HCT116 (cell line): ENCODE measurements around the gene BMERB1. TPM values are rescaled to one million over a fixed set of nuclear protein-coding genes. Genes with fewer than 3 reads are reported as not detected.

ENCODE experiments used
- ATAC-seq: fragments of 200-7000 bp; cut with Tn5 transposase; 2 replicates; pipeline ENCODE4 v1.9.1; 2020; ENCODE audit warnings: mild to moderate bottlenecking, moderate library complexity
- BruUV-seq: library from RNA; stranded (reverse); fragments of 400-500 nt; replicated peaks from 2 replicates; lab custom pipeline; 2021; lab: Mats Ljungman, UMichigan
- CTCF ChIA-PET: fragments of 300-600 bp; sonication (Branson Sonifier 250); formaldehyde crosslinking; loops from one replicate; lab custom pipeline; 2021; ENCODE audit warnings: antibody characterized with exemption; lab: Charles Lee
- POLR2A ChIA-PET: fragments of 300-600, 350-600 bp; sonication (Branson Sonifier 250); formaldehyde crosslinking; loops from one replicate; lab custom pipeline; 2021; ENCODE audit warnings: antibody characterized with exemption; lab: Charles Lee
- RAD21 ChIA-PET, 2 experiments: fragments of 300-600 bp; sonication (Branson Sonifier 250); formaldehyde crosslinking; loops; one replicate each; lab custom pipeline; 2023; ENCODE audit warnings: low total read pairs in 2 of 2; ENCODE audit not compliant: uncharacterized antibody in 2 of 2, unreplicated experiment in 2 of 2, low non-redundant PET in 1 of 2; lab: Charles Lee
- DNase-seq: peaks from one replicate; pipeline ENCODE4 v3.0.0-alpha.2; 2010; ENCODE audit warnings: low read depth, low spot score
- H2AFZ ChIP-seq: fragments of 200-600 bp; shearing (Covaris generic), sonication (generic); 2 replicates; pipeline ENCODE4 v1.6.1; 2017; ENCODE audit warnings: low read depth, mixed run types, mixed read lengths, antibody characterized with exemption, low read length; ENCODE audit not compliant: poor library complexity, severe bottlenecking
- H3K27ac ChIP-seq: 2 replicates; pipeline ENCODE4 v1.5.1; 2012; ENCODE audit warnings: low read depth, low read length
- H3K27me3 ChIP-seq: fragments of 200-600 bp; sonication (generic); 2 replicates; pipeline ENCODE4 v1.6.1; 2016; ENCODE audit warnings: mixed run types, low read length, mixed read lengths; ENCODE audit not compliant: insufficient read depth
- H3K36me3 ChIP-seq, 2 experiments: fragments of 200-500 bp in 1 of 2; fragments of 200-600 bp in 1 of 2; sonication (Bioruptor generic) in 1 of 2; sonication (generic) in 1 of 2; 2 replicates each; pipeline versions ENCODE4 v1.5.1 to v1.6.1; 2014 to 2016; ENCODE audit warnings: low read length in 2 of 2, inconsistent platforms in 1 of 2, mixed read lengths in 1 of 2, mixed run types in 1 of 2; ENCODE audit not compliant: insufficient read depth in 2 of 2, control insufficient read depth in 1 of 2
- H3K4me1 ChIP-seq, 2 experiments: fragments of 200-600 bp in 1 of 2; sonication (generic) in 1 of 2; 2 replicates each; pipeline versions ENCODE4 v1.5.1 to v1.6.1; 2012 to 2017; ENCODE audit warnings: low read length in 2 of 2, inconsistent platforms in 1 of 2, mild to moderate bottlenecking in 1 of 2, mixed read lengths in 1 of 2, mixed run types in 1 of 2, moderate library complexity in 1 of 2; ENCODE audit not compliant: insufficient read depth in 2 of 2, control insufficient read depth in 1 of 2
- H3K4me2 ChIP-seq: fragments of 200-600 bp; sonication (generic); 2 replicates; pipeline ENCODE4 v1.6.1; 2017; ENCODE audit warnings: mixed run types, low read length, mixed read lengths
- H3K4me3 ChIP-seq, 2 experiments: fragments of 200-600 bp in 1 of 2; sonication (generic) in 1 of 2; replicated peaks in 1 of 2; 2 replicates each; pipeline ENCODE4 v1.5.1; 2011 to 2016; ENCODE audit warnings: low read length in 2 of 2, control low read depth in 1 of 2, low read depth in 1 of 2, mild to moderate bottlenecking in 1 of 2, mixed read lengths in 1 of 2, mixed run types in 1 of 2
- H3K79me2 ChIP-seq: fragments of 200-600 bp; sonication (generic); 2 replicates; pipeline ENCODE4 v1.6.1; 2017; ENCODE audit warnings: mild to moderate bottlenecking, mixed run types, low read length, moderate library complexity, mixed read lengths; ENCODE audit not compliant: insufficient read depth
- H3K9ac ChIP-seq: fragments of 200-600 bp; sonication (generic); 2 replicates; pipeline ENCODE4 v1.6.1; 2016; ENCODE audit warnings: low read length, mixed read lengths
- H3K9me2 ChIP-seq: fragments of 200-600 bp; sonication (generic), shearing (Covaris generic); 2 replicates; pipeline ENCODE4 v1.6.1; 2017; ENCODE audit warnings: mixed run types, mild to moderate bottlenecking, moderate library complexity; ENCODE audit not compliant: insufficient read depth
- H3K9me3 ChIP-seq, 2 experiments: fragments of 200-500 bp in 1 of 2; fragments of 200-600 bp in 1 of 2; sonication (Bioruptor generic) in 1 of 2; sonication (generic) in 1 of 2; 2 replicates each; pipeline ENCODE4 v1.6.1; 2014 to 2017; ENCODE audit warnings: low read length in 2 of 2, mixed read lengths in 2 of 2, inconsistent platforms in 1 of 2, low read depth in 1 of 2, mild to moderate bottlenecking in 1 of 2, mixed run types in 1 of 2, moderate library complexity in 1 of 2; ENCODE audit not compliant: control insufficient read depth in 1 of 2, insufficient read depth in 1 of 2
- H4K20me1 ChIP-seq: fragments of 200-600 bp; sonication (generic), shearing (Covaris generic); 2 replicates; pipeline ENCODE4 v1.6.1; 2017; ENCODE audit warnings: mixed run types, mild to moderate bottlenecking, moderate library complexity; ENCODE audit not compliant: insufficient read depth
- CBX3 ChIP-seq: IDR thresholded peaks from 2 replicates; pipeline ENCODE4 v1.6.1; 2012; ENCODE audit warnings: low read depth
- EZH2 ChIP-seq: fragments of 200-600 bp; sonication (generic); IDR thresholded peaks from 2 replicates; pipeline ENCODE4 v1.6.1; 2017; ENCODE audit warnings: antibody characterized with exemption, mixed run types
- JUND ChIP-seq: IDR thresholded peaks from 2 replicates; pipeline ENCODE4 v1.6.1; 2012
- ZFX ChIP-seq: fragments of 450-650 bp; IDR thresholded peaks from 2 replicates; pipeline ENCODE4 v1.6.1; 2017
- intact Hi-C: fragments of 100-400 bp; cut with micrococcal nuclease; formaldehyde crosslinking; loops from 2 replicates; pipeline ENCODE4 v1.10.0; 2022
- total RNA-seq: library from RNA; stranded (reverse); gene quantifications from one replicate; pipeline ENCODE4 v1.2.1, GENCODE V29; 2021; ENCODE audit not compliant: unreplicated experiment
- TF ChIP-seq, protein P1 (sequence below): IDR thresholded peaks from 2 replicates; pipeline ENCODE4 v1.6.1; 2012
- TF ChIP-seq, protein P2 (sequence below), 3 experiments: fragments of 200-600 bp in 1 of 3; sonication (generic) in 1 of 3; IDR thresholded peaks in 2 of 3; conservative IDR thresholded peaks in 1 of 3; 2 replicates each; pipeline ENCODE4 v1.5.1; 2012 to 2017; ENCODE audit warnings: low read depth in 2 of 3, low read length in 2 of 3, antibody characterized with exemption in 1 of 3, borderline replicate concordance in 1 of 3, control low read depth in 1 of 3, mild to moderate bottlenecking in 1 of 3, mixed read lengths in 1 of 3, mixed run types in 1 of 3, moderate library complexity in 1 of 3; ENCODE audit not compliant: insufficient read depth in 1 of 3
- TF ChIP-seq, protein P3 (sequence below): IDR thresholded peaks from 2 replicates; pipeline ENCODE4 v1.6.1; 2012

The BMERB1 gene
- total RNA-seq, 1 experiment from 2014 or later: 43.6 TPM

DNA sequence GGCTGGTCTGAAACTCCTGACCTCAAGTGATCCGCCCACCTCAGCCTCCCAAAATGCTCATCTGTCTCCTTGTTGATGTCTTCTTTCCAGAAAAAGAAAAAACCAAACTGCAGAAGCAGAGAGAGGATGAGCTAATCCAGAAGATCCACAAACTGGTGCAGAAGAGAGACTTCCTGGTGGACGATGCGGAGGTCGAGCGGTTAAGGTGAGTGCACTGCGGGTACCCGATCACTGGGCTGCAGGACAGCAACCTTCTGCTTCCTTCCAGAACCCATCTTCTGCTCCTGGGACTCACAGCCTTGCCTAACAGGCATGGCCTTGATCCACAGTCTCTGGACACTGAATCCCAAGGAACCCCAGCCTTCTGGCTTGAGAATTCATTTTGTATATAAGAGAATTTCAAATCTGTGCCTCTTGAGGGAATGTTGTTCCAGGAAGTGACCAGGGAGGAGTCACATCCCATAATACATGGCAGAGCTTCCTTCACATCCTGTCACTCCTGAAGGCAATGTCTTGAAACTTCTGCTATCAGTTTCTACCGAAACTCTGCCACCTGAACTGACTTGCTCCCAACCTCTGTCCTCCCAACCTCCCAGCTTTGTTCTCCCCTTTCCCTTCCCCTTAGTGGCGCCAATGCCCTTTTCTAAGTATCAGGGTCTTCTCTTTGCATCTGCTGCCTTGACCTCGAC, 146.9 kb downstream of the BMERB1 start:
- POLR2A ChIA-PET: interaction anchor here (2.1 kb wide), 1 partner anchor 9 kb away, joined by 9 read pairs; no protein-coding TSS in a partner anchor
- no peak overlapping the region for H3K4me2 ChIP-seq
- CTCF ChIA-PET: no interaction called here
- H3K79me2 ChIP-seq: no peaks in the 10 kb centered on the region
- H3K4me3 ChIP-seq: no peak overlapping the region
- no peak for TF ChIP-seq JUND
- TF ChIP-seq, protein P1, sequence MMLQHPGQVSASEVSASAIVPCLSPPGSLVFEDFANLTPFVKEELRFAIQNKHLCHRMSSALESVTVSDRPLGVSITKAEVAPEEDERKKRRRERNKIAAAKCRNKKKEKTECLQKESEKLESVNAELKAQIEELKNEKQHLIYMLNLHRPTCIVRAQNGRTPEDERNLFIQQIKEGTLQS: no peak
- TF ChIP-seq, protein P2, sequence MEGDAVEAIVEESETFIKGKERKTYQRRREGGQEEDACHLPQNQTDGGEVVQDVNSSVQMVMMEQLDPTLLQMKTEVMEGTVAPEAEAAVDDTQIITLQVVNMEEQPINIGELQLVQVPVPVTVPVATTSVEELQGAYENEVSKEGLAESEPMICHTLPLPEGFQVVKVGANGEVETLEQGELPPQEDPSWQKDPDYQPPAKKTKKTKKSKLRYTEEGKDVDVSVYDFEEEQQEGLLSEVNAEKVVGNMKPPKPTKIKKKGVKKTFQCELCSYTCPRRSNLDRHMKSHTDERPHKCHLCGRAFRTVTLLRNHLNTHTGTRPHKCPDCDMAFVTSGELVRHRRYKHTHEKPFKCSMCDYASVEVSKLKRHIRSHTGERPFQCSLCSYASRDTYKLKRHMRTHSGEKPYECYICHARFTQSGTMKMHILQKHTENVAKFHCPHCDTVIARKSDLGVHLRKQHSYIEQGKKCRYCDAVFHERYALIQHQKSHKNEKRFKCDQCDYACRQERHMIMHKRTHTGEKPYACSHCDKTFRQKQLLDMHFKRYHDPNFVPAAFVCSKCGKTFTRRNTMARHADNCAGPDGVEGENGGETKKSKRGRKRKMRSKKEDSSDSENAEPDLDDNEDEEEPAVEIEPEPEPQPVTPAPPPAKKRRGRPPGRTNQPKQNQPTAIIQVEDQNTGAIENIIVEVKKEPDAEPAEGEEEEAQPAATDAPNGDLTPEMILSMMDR (IDR thresholded peaks at IDR 0.05 in 2 of 3, conservative IDR thresholded peaks at IDR 0.05 in 1 of 3; ENCODE audit: borderline replicate concordance in 1 of 3, insufficient read depth in 1 of 3, low read depth in 2 of 3, low read length in 2 of 3): no peak
- TF ChIP-seq CBX3: no peak
- TF ChIP-seq ZFX: no peak
- H3K27me3 ChIP-seq: no peaks in the 10 kb centered on the region
- intact Hi-C loops: no loop called here
- H3K9ac ChIP-seq: no peak overlapping the region
- no peak for DNase-seq
- no peaks in the 10 kb centered on the region for H3K9me2 ChIP-seq
- no peaks in the 10 kb centered on the region for H3K9me3 ChIP-seq
- H2AFZ ChIP-seq: no peak overlapping the region
- no peaks in the 10 kb centered on the region; a peak in 1 of 4 replicates for H3K36me3 ChIP-seq
- no peak overlapping the region for H3K27ac ChIP-seq
- RAD21 ChIA-PET: no interaction called here
- H3K4me1 ChIP-seq: peaks cover 0 to 13% of the 10 kb centered on the region in 2 experiments; a peak in 2 of 4 replicates
- ATAC-seq: no peak
- no TSS peak for BruUV-seq
- no peaks in the 10 kb centered on the region for H4K20me1 ChIP-seq

DNA sequence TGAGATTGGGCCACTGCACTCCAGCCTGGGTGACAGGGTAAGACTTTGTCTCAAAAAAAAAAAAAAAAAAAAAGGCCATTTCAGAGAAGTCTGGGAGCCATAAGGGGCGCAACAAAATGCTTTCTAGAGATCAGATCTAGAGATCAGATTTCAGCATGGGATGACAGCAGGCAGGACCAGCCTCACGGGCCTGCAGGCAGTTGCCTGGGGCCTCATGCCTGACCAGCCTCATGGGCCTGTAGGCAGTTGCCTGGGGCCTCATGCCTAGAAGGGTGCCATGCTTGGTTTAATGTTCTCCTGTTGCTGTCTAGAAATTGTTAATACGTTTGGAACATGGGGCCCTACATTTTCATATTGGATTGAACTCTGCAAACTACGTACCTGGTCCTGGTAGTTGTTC, 149.1 kb downstream of the BMERB1 start:
- ChIA-PET RAD21 (no interaction called here), POLR2A (no interaction called here), CTCF (no interaction called here)
- intact Hi-C loops: no loop called here
- no peaks in the 10 kb centered on the region for H3K9me3 ChIP-seq
- no peaks in the 10 kb centered on the region for H3K9me2 ChIP-seq
- ATAC-seq (no peak), DNase-seq (no peak)
- no peaks in the 10 kb centered on the region for H4K20me1 ChIP-seq
- no peak overlapping the region for H2AFZ ChIP-seq
- H3K27ac ChIP-seq: no peak overlapping the region
- H3K27me3 ChIP-seq: no peaks in the 10 kb centered on the region
- H3K9ac ChIP-seq: no peak overlapping the region
- peaks cover 3 to 26% of the 10 kb centered on the region in 2 experiments; a peak in 3 of 4 replicates for H3K4me1 ChIP-seq
- no peak overlapping the region for H3K4me2 ChIP-seq
- H3K4me3 ChIP-seq: no peak overlapping the region
- H3K36me3 ChIP-seq: no peaks in the 10 kb centered on the region; a peak in 1 of 4 replicates
- no peak for TF ChIP-seq EZH2
- TF ChIP-seq, protein P3, sequence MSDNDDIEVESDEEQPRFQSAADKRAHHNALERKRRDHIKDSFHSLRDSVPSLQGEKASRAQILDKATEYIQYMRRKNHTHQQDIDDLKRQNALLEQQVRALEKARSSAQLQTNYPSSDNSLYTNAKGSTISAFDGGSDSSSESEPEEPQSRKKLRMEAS: 0 out of 2 replicates have a peak, but pooled peaks have one; percentile 30
- no TSS peak for BruUV-seq
- H3K79me2 ChIP-seq: no peaks in the 10 kb centered on the region
